T-helper 2 cell treated with Interferon-gamma antibody and Interleukin-4, amounts not matched to agents 5 μg/mL and 100 μg/mL, for 36 hours (primary cell): ENCODE results near the gene RGS8.

Source experiments
- DNase-seq: peaks from one replicate; pipeline ENCODE4 v3.0.0; 2021; ENCODE audit warnings: low spot score
- H3K27ac Mint-ChIP-seq: one replicate; pipeline ENCODE4 v1.8.0; 2021; ENCODE audit warnings: mild to moderate bottlenecking, mixed read lengths
- H3K27me3 Mint-ChIP-seq: one replicate; pipeline ENCODE4 v1.8.0; 2021; ENCODE audit warnings: low read depth, mixed read lengths
- H3K36me3 Mint-ChIP-seq: one replicate; pipeline ENCODE4 v1.8.0; 2021; ENCODE audit warnings: low read depth, mixed read lengths
- H3K4me1 Mint-ChIP-seq: one replicate; pipeline ENCODE4 v1.8.0; 2021; ENCODE audit warnings: low read depth, mixed read lengths
- H3K4me3 Mint-ChIP-seq: one replicate; pipeline ENCODE4 v1.8.0; 2022; ENCODE audit warnings: mild to moderate bottlenecking, moderate library complexity, mixed read lengths
- H3K9me3 Mint-ChIP-seq: one replicate; pipeline ENCODE4 v1.8.0; 2021; ENCODE audit warnings: mixed read lengths

Gene RGS8

DNA sequence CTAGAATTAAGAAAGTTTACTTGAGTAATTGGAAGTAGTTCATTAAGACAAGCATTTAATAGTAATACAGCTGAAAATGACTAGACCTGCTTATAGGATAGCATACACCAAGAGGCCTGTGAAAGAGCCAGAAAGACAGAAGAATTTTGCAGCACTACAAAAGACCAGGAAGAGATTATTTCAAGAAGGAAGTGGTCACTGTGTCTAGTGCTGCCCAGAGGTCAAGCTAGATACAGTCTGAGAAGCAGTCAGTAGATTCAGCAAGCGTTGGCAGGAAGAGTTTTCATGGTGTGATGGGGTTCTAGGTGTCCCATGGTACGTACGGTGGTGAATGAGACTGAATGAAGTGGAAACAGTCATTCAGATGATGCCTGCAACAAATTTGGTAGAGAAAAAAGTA, 31.5 kb downstream of the RGS8 start:
- Mint-ChIP-seq H3K27me3 (peaks cover 4% of the 10 kb centered on the region), H3K4me1 (peaks cover 4% of the 10 kb centered on the region), H3K27ac (no peak overlapping the region), H3K36me3 (no peaks in the 10 kb centered on the region), H3K4me3 (no peak overlapping the region), H3K9me3 (no peaks in the 10 kb centered on the region)
- DNase-seq, result no peak

DNA sequence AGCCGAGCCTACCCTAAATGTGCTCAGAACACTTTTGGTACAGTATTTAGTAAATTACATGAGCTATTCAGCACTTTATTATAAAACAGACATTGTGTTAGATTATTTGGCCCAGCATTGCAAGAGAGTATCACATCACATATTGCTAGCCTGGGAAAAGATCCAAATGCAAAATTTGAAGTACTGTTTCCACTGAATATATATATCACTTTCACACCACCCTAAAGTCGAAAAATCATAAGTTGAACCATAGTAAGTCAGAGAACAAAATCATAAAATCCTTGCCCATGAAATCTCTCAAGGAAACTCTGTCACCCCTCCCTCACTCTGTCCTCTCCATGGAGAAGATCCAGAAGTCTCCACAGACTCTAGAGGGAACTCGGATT, 33.1 kb downstream of the RGS8 start:
- Mint-ChIP-seq H3K4me1 (peaks cover 4% of the 10 kb centered on the region), H3K27me3 (peaks cover 8% of the 10 kb centered on the region), H3K36me3 (no peaks in the 10 kb centered on the region), H3K4me3 (no peak overlapping the region), H3K9me3 (no peaks in the 10 kb centered on the region), H3K27ac (no peak overlapping the region)
- DNase-seq, result no peak

DNA sequence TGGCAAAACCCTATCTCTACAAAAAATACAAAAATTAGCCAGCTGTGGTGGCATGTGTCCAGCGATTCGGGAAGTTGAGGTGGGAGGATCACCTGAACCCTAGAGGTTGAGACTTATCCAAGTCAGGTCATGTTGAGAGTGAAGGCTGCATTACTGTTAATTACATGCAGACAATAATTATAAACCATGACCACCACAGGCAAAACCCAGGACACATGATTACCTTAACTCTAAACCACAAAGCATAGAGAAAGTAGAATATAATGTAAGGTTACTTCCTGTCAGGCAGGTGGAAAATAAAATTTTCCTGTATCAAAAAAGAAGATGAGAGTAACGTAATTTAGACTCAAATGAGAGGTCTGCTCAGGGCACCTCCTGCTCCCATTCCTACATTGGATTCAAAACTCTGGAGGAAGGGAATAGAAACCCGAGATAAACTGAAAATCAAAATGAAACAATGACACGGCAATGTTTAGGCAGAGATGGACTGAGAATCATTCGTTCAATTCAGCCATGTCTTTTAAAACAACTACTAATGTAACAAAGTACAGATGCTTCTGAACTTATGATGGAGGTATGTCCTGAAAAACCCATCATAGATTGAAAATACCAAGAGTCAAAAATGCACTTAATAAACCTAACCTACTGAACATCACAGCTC, 33.6 kb downstream of the RGS8 start:
- H3K4me1 Mint-ChIP-seq, result peaks cover 4% of the 10 kb centered on the region
- no peak for DNase-seq
- no peaks in the 10 kb centered on the region for H3K36me3 Mint-ChIP-seq
- H3K27me3 Mint-ChIP-seq, result peaks cover 8% of the 10 kb centered on the region
- H3K27ac Mint-ChIP-seq, result no peak overlapping the region
- no peak overlapping the region for H3K4me3 Mint-ChIP-seq
- H3K9me3 Mint-ChIP-seq, result no peaks in the 10 kb centered on the region

DNA sequence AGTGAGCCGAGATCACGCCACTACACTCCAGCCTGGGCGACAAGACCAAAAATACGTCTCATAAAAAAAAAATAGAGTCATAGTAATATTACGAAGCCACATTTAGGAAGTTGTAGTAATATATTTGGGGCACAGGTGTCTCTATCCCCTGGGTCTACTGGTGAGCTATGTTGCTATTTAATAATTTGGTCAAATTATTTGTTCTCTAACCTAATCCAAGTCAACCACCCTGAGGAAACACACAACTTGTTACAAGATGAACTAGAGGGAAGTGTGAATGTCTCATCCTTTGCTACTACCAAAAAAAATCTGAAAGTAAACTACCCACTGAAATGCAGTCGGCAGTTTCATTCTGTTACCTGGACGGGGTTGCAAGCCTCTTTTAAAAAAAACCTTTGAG, 35.3 kb downstream of the RGS8 start:
- Mint-ChIP-seq H3K9me3 (no peaks in the 10 kb centered on the region), H3K27ac (no peak overlapping the region), H3K4me3 (no peak overlapping the region), H3K27me3 (peaks cover 10% of the 10 kb centered on the region), H3K36me3 (no peaks in the 10 kb centered on the region), H3K4me1 (peaks cover 7% of the 10 kb centered on the region)
- no peak for DNase-seq

DNA sequence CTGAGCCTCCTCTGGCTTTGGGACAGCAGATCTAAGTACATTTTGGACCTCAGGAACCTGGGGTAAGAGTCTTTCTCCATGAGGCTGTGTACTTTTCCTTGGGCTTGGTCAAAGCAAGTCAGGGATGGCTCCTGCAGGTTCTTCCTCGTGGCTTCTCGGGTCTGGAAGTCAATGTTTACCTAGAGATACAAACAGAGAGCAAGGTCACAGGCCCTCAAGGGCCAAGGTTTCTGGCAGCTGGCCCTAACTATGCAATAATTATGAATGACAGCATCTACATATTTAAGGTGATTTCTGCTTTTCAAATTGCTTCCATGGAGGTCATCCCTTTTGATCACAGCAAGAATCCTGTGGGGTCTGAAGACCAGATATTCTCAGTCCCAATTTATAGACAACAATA, 37.6 kb downstream of the RGS8 start:
- no peaks in the 10 kb centered on the region for H3K36me3 Mint-ChIP-seq
- no peaks in the 10 kb centered on the region for H3K9me3 Mint-ChIP-seq
- no peak overlapping the region for H3K4me3 Mint-ChIP-seq

DNA sequence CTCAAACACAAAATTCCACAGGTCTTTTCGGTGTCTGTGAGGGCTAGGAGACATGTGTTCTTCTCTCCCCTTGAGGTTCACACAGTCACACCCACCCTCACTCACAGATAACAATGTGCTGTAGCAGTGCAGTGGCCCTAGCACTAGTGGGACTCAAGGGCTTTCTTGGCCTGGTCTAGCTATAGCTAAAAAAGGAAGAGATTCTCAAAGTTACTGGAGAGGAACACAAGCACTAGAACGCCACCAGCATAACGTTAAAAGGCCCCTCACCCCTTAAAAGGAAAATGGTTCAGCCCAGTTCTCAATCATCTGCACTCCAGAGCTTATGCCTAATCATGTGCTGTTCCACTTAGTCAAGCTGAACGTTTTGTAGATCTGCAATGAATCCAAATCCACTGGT, 39.5 kb downstream of the RGS8 start:
- Mint-ChIP-seq H3K9me3 (no peaks in the 10 kb centered on the region), H3K27ac (no peak overlapping the region), H3K4me3 (no peak overlapping the region), H3K4me1 (peaks cover 3% of the 10 kb centered on the region), H3K36me3 (no peaks in the 10 kb centered on the region), H3K27me3 (peaks cover 10% of the 10 kb centered on the region)
- DNase-seq, result no peak

More for the DNA sequence above, 37.6 kb downstream of the RGS8 start:
- no peak for DNase-seq
- no peak overlapping the region for H3K27ac Mint-ChIP-seq
- H3K4me1 Mint-ChIP-seq, result peaks cover 8% of the 10 kb centered on the region
- peaks cover 10% of the 10 kb centered on the region for H3K27me3 Mint-ChIP-seq

DNA sequence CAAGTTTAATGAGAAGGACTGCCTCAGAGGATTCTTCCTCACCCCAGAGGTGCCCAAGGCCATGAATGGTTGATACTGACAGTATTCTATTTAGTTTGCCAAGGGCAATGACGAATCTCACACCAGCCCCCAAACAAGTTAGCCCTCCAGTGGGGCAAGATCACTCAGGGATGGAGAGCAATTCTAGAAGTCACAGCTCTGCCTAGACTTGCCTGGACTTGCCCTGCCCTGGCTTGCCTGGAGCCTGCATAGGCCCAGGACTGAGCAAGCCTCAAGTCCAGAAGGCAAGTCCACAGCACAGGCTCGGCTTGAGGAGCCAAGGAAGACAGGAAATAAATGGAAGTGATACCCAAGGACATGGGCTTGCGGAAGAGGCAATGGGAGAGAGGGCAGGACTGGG, 40.7 kb downstream of the RGS8 start:
- H3K27me3 Mint-ChIP-seq, result peaks cover 10% of the 10 kb centered on the region
- H3K36me3 Mint-ChIP-seq, result no peaks in the 10 kb centered on the region
- H3K9me3 Mint-ChIP-seq, result no peaks in the 10 kb centered on the region
- H3K27ac Mint-ChIP-seq, result no peak overlapping the region
- DNase-seq, result no peak
- no peak overlapping the region for H3K4me3 Mint-ChIP-seq
- peaks cover 3% of the 10 kb centered on the region for H3K4me1 Mint-ChIP-seq

DNA sequence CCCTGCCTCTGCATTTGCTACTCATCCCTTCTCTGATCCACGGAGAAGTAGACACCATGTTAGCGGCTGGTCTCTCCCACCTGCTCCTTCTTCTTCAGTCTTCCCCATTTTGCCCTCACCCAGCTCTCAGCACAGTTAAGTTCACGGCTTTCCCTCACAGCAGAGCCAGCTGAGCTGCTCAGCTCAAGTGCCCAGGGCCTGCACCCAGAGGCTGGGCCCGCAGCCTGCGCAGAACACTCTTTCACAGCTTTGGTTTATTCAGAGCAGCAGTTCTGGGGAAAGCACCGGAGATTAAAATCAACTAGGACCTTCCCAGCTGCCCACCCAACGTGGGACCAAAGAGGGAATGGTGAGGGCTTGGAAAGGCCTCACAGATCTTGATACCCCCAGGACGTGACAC, 41.9 kb downstream of the RGS8 start:
- peaks cover 17% of the 10 kb centered on the region for H3K27me3 Mint-ChIP-seq
- H3K9me3 Mint-ChIP-seq, result no peaks in the 10 kb centered on the region

DNA sequence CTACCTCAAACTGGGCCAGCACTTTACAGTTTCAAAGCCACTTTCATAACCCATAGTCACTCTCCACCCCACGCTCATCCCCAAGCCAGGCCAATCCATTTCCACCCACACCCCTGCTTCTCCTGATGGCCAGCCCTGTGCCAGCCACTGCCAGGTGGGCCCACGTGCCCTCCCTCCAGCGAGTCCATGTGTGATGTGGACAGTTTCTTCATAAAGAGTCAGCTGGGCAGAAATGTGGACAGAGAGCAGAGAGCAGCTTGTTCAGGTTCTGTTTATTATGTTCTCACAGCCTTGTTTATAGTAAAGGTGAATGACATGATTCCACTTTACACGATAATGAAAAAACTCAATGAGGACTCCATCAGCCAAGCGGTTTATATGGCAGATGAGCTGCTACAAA, 42.8 kb downstream of the RGS8 start:
- no peak overlapping the region for H3K27ac Mint-ChIP-seq
- no peaks in the 10 kb centered on the region for H3K36me3 Mint-ChIP-seq
- H3K27me3 Mint-ChIP-seq, result peaks cover 12% of the 10 kb centered on the region
- no peak overlapping the region for H3K4me3 Mint-ChIP-seq
- DNase-seq, result no peak
- no peaks in the 10 kb centered on the region for H3K9me3 Mint-ChIP-seq
- H3K4me1 Mint-ChIP-seq, result peaks cover 3% of the 10 kb centered on the region

More for the DNA sequence above, 41.9 kb downstream of the RGS8 start:
- Mint-ChIP-seq H3K27ac (no peak overlapping the region), H3K4me1 (peaks cover 3% of the 10 kb centered on the region), H3K4me3 (no peak overlapping the region), H3K36me3 (no peaks in the 10 kb centered on the region)
- DNase-seq, result no peak

DNA sequence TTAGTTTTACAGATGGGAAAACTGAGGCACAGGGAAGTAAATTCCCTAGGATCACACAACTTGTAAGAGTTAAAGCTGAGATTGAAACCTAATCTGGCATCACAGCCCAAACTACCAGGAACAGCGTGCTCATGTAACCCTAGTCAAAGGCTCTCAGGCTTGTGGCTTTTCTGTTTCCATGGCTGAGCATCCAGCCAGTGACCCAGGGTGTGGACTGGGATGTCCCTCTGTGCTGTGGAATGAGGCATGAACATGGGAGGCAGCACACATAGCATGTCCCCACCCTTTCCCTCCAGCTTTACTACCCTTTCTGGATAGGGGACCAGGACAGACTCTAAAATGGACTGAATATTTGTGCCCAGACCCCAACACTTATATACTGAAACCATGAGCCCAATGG, 45.1 kb downstream of the RGS8 start:
- Mint-ChIP-seq H3K27me3 (peaks cover 11% of the 10 kb centered on the region), H3K27ac (no peak overlapping the region)

DNA sequence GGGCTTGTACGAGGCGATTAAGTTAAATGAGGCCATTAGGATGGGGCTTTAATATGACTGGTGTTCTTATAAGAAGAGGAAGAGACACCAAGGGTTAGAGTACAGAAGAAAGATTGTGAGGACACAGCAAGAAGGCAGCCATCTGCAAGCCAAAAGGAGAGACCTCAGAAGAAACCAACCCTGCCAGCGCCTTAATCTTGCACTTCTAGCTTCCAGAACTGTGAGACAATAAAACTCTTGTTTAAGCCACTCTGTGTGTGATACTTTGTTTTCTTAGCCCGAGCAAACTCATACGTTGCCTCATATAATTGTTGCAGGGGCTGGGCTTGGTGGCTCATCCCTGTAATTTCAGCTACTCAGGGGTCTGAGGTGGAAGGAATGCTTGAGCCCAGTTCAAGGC, 46.6 kb downstream of the RGS8 start:
- DNase-seq, result no peak
- Mint-ChIP-seq H3K9me3 (no peaks in the 10 kb centered on the region), H3K4me3 (no peak overlapping the region), H3K36me3 (no peaks in the 10 kb centered on the region), H3K27ac (no peak overlapping the region), H3K27me3 (peaks cover 15% of the 10 kb centered on the region), H3K4me1 (no peaks in the 10 kb centered on the region)

More for the DNA sequence above, 45.1 kb downstream of the RGS8 start:
- H3K36me3 Mint-ChIP-seq, result no peaks in the 10 kb centered on the region
- H3K4me1 Mint-ChIP-seq, result peaks cover 3% of the 10 kb centered on the region
- H3K9me3 Mint-ChIP-seq, result no peaks in the 10 kb centered on the region
- no peak for DNase-seq
- no peak overlapping the region for H3K4me3 Mint-ChIP-seq

DNA sequence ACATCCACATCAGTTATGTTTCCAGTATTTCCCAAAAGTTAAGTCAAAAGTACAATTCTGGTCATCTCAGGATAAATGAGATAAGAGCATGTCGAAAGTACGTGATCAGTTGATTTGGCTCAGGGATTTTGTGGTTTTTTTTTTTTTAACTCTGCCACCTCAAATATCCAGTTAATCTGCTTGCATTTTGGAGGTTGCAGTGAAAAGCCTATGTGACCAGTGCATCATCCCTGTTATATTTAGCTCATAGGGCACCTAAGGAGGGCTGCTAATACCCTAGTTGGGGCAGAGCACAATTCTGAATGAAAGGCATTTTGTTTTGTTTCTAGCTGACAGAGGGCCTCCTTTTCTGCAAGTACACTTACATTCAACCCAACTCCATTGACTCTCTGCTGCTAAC, 48.5 kb downstream of the RGS8 start:
- no peak for DNase-seq
- Mint-ChIP-seq H3K4me3 (no peak overlapping the region), H3K4me1 (peaks cover 10% of the 10 kb centered on the region), H3K27ac (no peak overlapping the region), H3K27me3 (peaks cover 19% of the 10 kb centered on the region), H3K9me3 (no peaks in the 10 kb centered on the region), H3K36me3 (no peaks in the 10 kb centered on the region)
